Rectal smooth muscle tissue (tissue), 1 donor: ENCODE measurements around the gene THRB.
A peak's percentile ranks its signal among the peaks of the same experiment; 100 is the strongest.

Experiments
- H3K27ac ChIP-seq: one replicate; pipeline ENCODE4 v1.7.0; 2013; ENCODE audit warnings: low read depth, low read length, inconsistent platforms
- H3K27me3 ChIP-seq: one replicate; pipeline ENCODE4 v1.7.0; 2013; ENCODE audit warnings: low read length; ENCODE audit not compliant: control insufficient read depth, insufficient read depth
- H3K36me3 ChIP-seq: one replicate; pipeline ENCODE4 v1.7.0; 2013; ENCODE audit warnings: low read length; ENCODE audit not compliant: control insufficient read depth, insufficient read depth
- H3K4me1 ChIP-seq: one replicate; pipeline ENCODE4 v1.7.0; 2013; ENCODE audit warnings: low read length; ENCODE audit not compliant: control insufficient read depth, insufficient read depth
- H3K4me3 ChIP-seq: one replicate; pipeline ENCODE4 v1.7.0; 2013; ENCODE audit warnings: low read length
- H3K9ac ChIP-seq: one replicate; pipeline ENCODE4 v1.7.0; 2013; ENCODE audit warnings: low read length

The THRB gene

GRCh38 chr3:24357635-24358034 is 137.0 kb downstream of the THRB start:
- Histone ChIP-seq H3K4me1 (peaks cover 2% of the 10 kb centered on the region), H3K36me3 (no peaks in the 10 kb centered on the region), H3K27ac (no peak overlapping the region), H3K27me3 (no peaks in the 10 kb centered on the region), H3K4me3 (no peak overlapping the region), H3K9ac (no peak overlapping the region)

- no peak overlapping the region for H3K9ac ChIP-seq
- no peak overlapping the region for H3K27ac ChIP-seq
- H3K4me1 ChIP-seq: peaks cover 17% of the 10 kb centered on the region
- no peak overlapping the region for H3K4me3 ChIP-seq
- no peaks in the 10 kb centered on the region for H3K36me3 ChIP-seq
- H3K27me3 ChIP-seq: no peaks in the 10 kb centered on the region
These were observed 138.8 kb downstream of the THRB start for GRCh38 chr3:24355806-24356205.

GRCh38 chr3:24354230-24354629 is 140.4 kb downstream of the THRB start:
- no peak overlapping the region for H3K9ac ChIP-seq
- H3K36me3 ChIP-seq: no peaks in the 10 kb centered on the region
- no peak overlapping the region for H3K4me3 ChIP-seq
- H3K27me3 ChIP-seq: no peaks in the 10 kb centered on the region
- H3K27ac ChIP-seq: no peak overlapping the region
- peaks cover 17% of the 10 kb centered on the region for H3K4me1 ChIP-seq

GRCh38 chr3:24352893-24353553 is 141.6 kb downstream of the THRB start:
- Histone ChIP-seq H3K4me1 (peaks cover 17% of the 10 kb centered on the region), H3K9ac (no peak overlapping the region), H3K27me3 (no peaks in the 10 kb centered on the region), H3K36me3 (no peaks in the 10 kb centered on the region), H3K4me3 (no peak overlapping the region), H3K27ac (no peak overlapping the region)

- H3K27ac ChIP-seq: peak overlapping the region; percentile 67
- H3K27me3 ChIP-seq: no peaks in the 10 kb centered on the region
- H3K4me3 ChIP-seq: no peak overlapping the region
- H3K4me1 ChIP-seq: peaks cover 14% of the 10 kb centered on the region
- no peak overlapping the region for H3K9ac ChIP-seq
- H3K36me3 ChIP-seq: no peaks in the 10 kb centered on the region
These were observed 142.7 kb downstream of the THRB start for GRCh38 chr3:24351779-24352469.

GRCh38 chr3:24349367-24350019 is 145.2 kb downstream of the THRB start:
- Histone ChIP-seq H3K4me1 (peaks cover 20% of the 10 kb centered on the region), H3K27ac (no peak overlapping the region), H3K27me3 (no peaks in the 10 kb centered on the region), H3K9ac (no peak overlapping the region), H3K36me3 (no peaks in the 10 kb centered on the region), H3K4me3 (no peak overlapping the region)

GRCh38 chr3:24348348-24348747 is 146.3 kb downstream of the THRB start:
- no peak overlapping the region for H3K27ac ChIP-seq
- no peak overlapping the region for H3K4me3 ChIP-seq
- no peak overlapping the region for H3K9ac ChIP-seq
- H3K4me1 ChIP-seq: peaks cover 20% of the 10 kb centered on the region
- no peaks in the 10 kb centered on the region for H3K27me3 ChIP-seq
- H3K36me3 ChIP-seq: no peaks in the 10 kb centered on the region

GRCh38 chr3:24344784-24345439 is 149.7 kb downstream of the THRB start:
- Histone ChIP-seq H3K4me3 (no peak overlapping the region), H3K4me1 (peaks cover 6% of the 10 kb centered on the region), H3K27me3 (no peaks in the 10 kb centered on the region), H3K9ac (no peak overlapping the region), H3K27ac (no peak overlapping the region), H3K36me3 (no peaks in the 10 kb centered on the region)

- H3K9ac ChIP-seq: no peak overlapping the region
- no peaks in the 10 kb centered on the region for H3K36me3 ChIP-seq
- no peak overlapping the region for H3K27ac ChIP-seq
- H3K4me3 ChIP-seq: no peak overlapping the region
- H3K27me3 ChIP-seq: no peaks in the 10 kb centered on the region
- peaks cover 12% of the 10 kb centered on the region for H3K4me1 ChIP-seq
These were observed 151.4 kb downstream of the THRB start for GRCh38 chr3:24343084-24343783.

- H3K27me3 ChIP-seq: no peaks in the 10 kb centered on the region
- no peak overlapping the region for H3K27ac ChIP-seq
- H3K36me3 ChIP-seq: no peaks in the 10 kb centered on the region
- no peak overlapping the region for H3K4me3 ChIP-seq
- H3K9ac ChIP-seq: no peak overlapping the region
- peaks cover 12% of the 10 kb centered on the region for H3K4me1 ChIP-seq
These were observed 152.4 kb downstream of the THRB start for GRCh38 chr3:24342275-24342674.

GRCh38 chr3:24341668-24342067 is 153.0 kb downstream of the THRB start:
- no peaks in the 10 kb centered on the region for H3K27me3 ChIP-seq
- H3K4me3 ChIP-seq: no peak overlapping the region
- peaks cover 12% of the 10 kb centered on the region for H3K4me1 ChIP-seq
- H3K9ac ChIP-seq: no peak overlapping the region
- no peaks in the 10 kb centered on the region for H3K36me3 ChIP-seq
- H3K27ac ChIP-seq: no peak overlapping the region

GRCh38 chr3:24340966-24341365 is 153.7 kb downstream of the THRB start:
- Histone ChIP-seq H3K27ac (no peak overlapping the region), H3K9ac (no peak overlapping the region), H3K4me3 (no peak overlapping the region), H3K4me1 (peaks cover 12% of the 10 kb centered on the region), H3K36me3 (no peaks in the 10 kb centered on the region), H3K27me3 (no peaks in the 10 kb centered on the region)
